GM12878 (cell line): ENCODE results near the gene LRRTM3. TPM values are rescaled to one million over a fixed set of nuclear protein-coding genes. Genes with fewer than 3 reads are reported as not detected.
A peak's percentile ranks its signal among the peaks of the same experiment; 100 is the strongest.

Source experiments
- ATAC-seq: fragments of 200-7000 bp; cut with Tn5 transposase; 3 replicates; pipeline ENCODE4 v1.9.1; 2020; ENCODE audit warnings: mild to moderate bottlenecking, moderate library complexity
- BruUV-seq: library from RNA; stranded (reverse); fragments of 400-500 nt; replicated peaks from 2 replicates; lab custom pipeline; 2021; lab: Mats Ljungman, UMichigan
- CTCF ChIA-PET: fragments of 300-600 bp; sonication (Branson Sonifier 250); formaldehyde crosslinking; extraction: SDS; loops from one replicate; lab custom pipeline; 2021; ENCODE audit warnings: inconsistent platforms; lab: Yijun Ruan, JAX
- POLR2A ChIA-PET: fragments of 350-600 bp; formaldehyde crosslinking; extraction: SDS; loops from one replicate; lab custom pipeline; 2021; ENCODE audit warnings: inconsistent platforms; lab: Charles Lee
- RAD21 ChIA-PET: fragments of 300-600 bp; sonication (Branson Sonifier 250); formaldehyde crosslinking; loops from one replicate; lab custom pipeline; 2023; ENCODE audit warnings: antibody characterized with exemption; ENCODE audit not compliant: unreplicated experiment; lab: Charles Lee
- SMC1A ChIA-PET: fragments of 300-600 bp; sonication (Branson Sonifier 250); formaldehyde crosslinking; loops from one replicate; lab custom pipeline; 2023; ENCODE audit not compliant: unreplicated experiment, uncharacterized antibody; lab: Charles Lee
- DNase-seq: peaks from one replicate; pipeline ENCODE4 v3.0.0-alpha.2; 2011; ENCODE audit warnings: low read depth, low spot score
- FAIRE-seq: peaks from 3 replicates; lab custom pipeline; 2011; peaks lifted over from hg19 to GRCh38; lab: Jason Lieb, UNC
- H2AFZ ChIP-seq: 2 replicates; pipeline ENCODE4 v1.6.0; 2011; ENCODE audit warnings: low read depth, low read length, control low read depth; ENCODE audit not compliant: control insufficient read depth
- H3K27ac ChIP-seq: 2 replicates; pipeline ENCODE4 v1.5.1; 2011; ENCODE audit warnings: control low read depth; ENCODE audit not compliant: control insufficient read depth, insufficient read depth
- H3K27me3 ChIP-seq, 2 experiments: replicated peaks in 1 of 2; 2 replicates each; pipeline versions ENCODE4 v1.6.0 to v1.6.1; 2011; ENCODE audit warnings: low read length in 1 of 2; ENCODE audit not compliant: control insufficient read depth in 2 of 2, insufficient read depth in 2 of 2
- H3K36me3 ChIP-seq, 2 experiments: 2 replicates each; pipeline ENCODE4 v1.5.1; 2011; ENCODE audit warnings: low read length in 1 of 2; ENCODE audit not compliant: control insufficient read depth in 2 of 2, insufficient read depth in 2 of 2
- H3K4me1 ChIP-seq: 2 replicates; pipeline ENCODE4 v1.6.1; 2011; ENCODE audit warnings: mild to moderate bottlenecking, low read length, moderate library complexity, mixed read lengths; ENCODE audit not compliant: control insufficient read depth, insufficient read depth
- H3K4me2 ChIP-seq: 2 replicates; pipeline ENCODE4 v1.6.0; 2011; ENCODE audit warnings: control low read depth; ENCODE audit not compliant: control insufficient read depth, insufficient read depth
- H3K4me3 ChIP-seq: fragments of 200-600 bp; sonication (generic); 2 replicates; pipeline ENCODE4 v1.5.1; 2016
- H3K79me2 ChIP-seq: 2 replicates; pipeline ENCODE4 v1.6.0; 2011; ENCODE audit warnings: low read length; ENCODE audit not compliant: control insufficient read depth, insufficient read depth
- H3K9ac ChIP-seq: 2 replicates; pipeline ENCODE4 v1.8.0; 2011; ENCODE audit warnings: low read length, control low read depth, mixed read lengths; ENCODE audit not compliant: control insufficient read depth, insufficient read depth
- H3K9me3 ChIP-seq: replicated peaks from 3 replicates; pipeline ENCODE4 v1.5.1; 2011; ENCODE audit warnings: mild to moderate bottlenecking, low read length; ENCODE audit not compliant: control insufficient read depth, insufficient read depth
- H4K20me1 ChIP-seq: 2 replicates; pipeline ENCODE4 v1.6.0; 2011; ENCODE audit not compliant: control insufficient read depth, insufficient read depth
- HDAC2 ChIP-seq: fragments of 200-600 bp; sonication (generic); IDR thresholded peaks from 2 replicates; pipeline ENCODE4 v1.6.1; 2017
- KLF5 ChIP-seq: fragments of 450-650 bp; IDR thresholded peaks from 2 replicates; pipeline ENCODE4 v1.6.1; 2014; ENCODE audit warnings: mild to moderate bottlenecking; ENCODE audit not compliant: partially characterized antibody
- MLLT1 ChIP-seq: fragments of 450-650 bp; IDR thresholded peaks from 2 replicates; pipeline ENCODE4 v1.6.1; 2016; ENCODE audit warnings: mild to moderate bottlenecking
- PML ChIP-seq: IDR thresholded peaks from 2 replicates; pipeline ENCODE4 v1.6.1; 2012; ENCODE audit warnings: low read length, inconsistent platforms
- SKIL ChIP-seq: fragments of 450-650 bp; IDR thresholded peaks from 2 replicates; pipeline ENCODE4 v1.6.1; 2017; ENCODE audit warnings: mild to moderate bottlenecking, low read depth, inconsistent platforms; ENCODE audit not compliant: poor library complexity, severe bottlenecking
- STAT1 ChIP-seq: fragments of 450-650 bp; conservative IDR thresholded peaks from 2 replicates; pipeline ENCODE4 v1.6.1; 2014; ENCODE audit warnings: antibody characterized with exemption, mild to moderate bottlenecking
- TBL1XR1 ChIP-seq: IDR thresholded peaks from 2 replicates; pipeline ENCODE4 v1.6.1; 2012; ENCODE audit warnings: low read depth, low read length, improper control_type of control experiment
- ZNF207 ChIP-seq: fragments of 450-650 bp; IDR thresholded peaks from 2 replicates; pipeline ENCODE4 v1.6.1; 2014; ENCODE audit warnings: antibody characterized with exemption, mild to moderate bottlenecking, borderline replicate concordance
- WGBS: methylation state at CpG from one replicate; pipeline ENCODE4 v1.1.6; 2016; ENCODE audit warnings: low lambda C conversion rate; ENCODE audit not compliant: insufficient replicate concordance, insufficient coverage; ENCODE audit errors: missing lambda C conversion rate; 5-methylcytosine and 5-hydroxymethylcytosine counted together
- in situ Hi-C: fragments of 300-500 bp; cut with MboI; formaldehyde crosslinking; loops from 9 replicates; pipeline ENCODE4 v1.14.3; 2018; ENCODE audit warnings: mixed read lengths
- intact Hi-C: fragments of 100-400 bp; cut with micrococcal nuclease; formaldehyde crosslinking; loops from one replicate; pipeline ENCODE4 v1.14.2; 2022; ENCODE audit not compliant: unreplicated experiment
- polyA plus RNA-seq, 11 experiments: library from polyadenylated mRNA; depleted of rRNA in 4 of 11; unstranded in 6 of 11; stranded (reverse) in 5 of 11; fragments of >200 nt; fragmentation: Nextera tagmentation in 4 of 11; fragmentation: Illumina TruSeq in 1 of 11; extraction: Ambion mirVana in 4 of 11; extraction: Trizol in 1 of 11; gene quantifications; 1 replicate in 1 of 11; 2 replicates in 10 of 11; pipeline versions ENCODE4 v1.2.1 to v1.2.3, GENCODE V29; 2011 to 2016; ENCODE audit warnings: inconsistent platforms in 2 of 11, missing spikeins in 2 of 11, low read depth in 1 of 11
- total RNA-seq, 4 experiments: library from RNA; depleted of rRNA in 3 of 4; stranded (reverse); fragments of >200 nt in 3 of 4; fragmentation: Illumina TruSeq in 1 of 4; extraction: Trizol in 1 of 4; gene quantifications; 2 replicates each; pipeline versions ENCODE4 v1.2.1 to v1.2.3, GENCODE V29; 2013 to 2021

LRRTM3 gene
- total and polyA plus RNA-seq, 10 of the 15 experiments (the other 5 are each of a cell fraction or from before 2014, with no cell fraction given) = not detected

GRCh38 chr10:66982792-66983474, 57.1 kb downstream of the LRRTM3 start:
- Histone ChIP-seq H3K4me3 (no peak overlapping the region), H4K20me1 (no peaks in the 10 kb centered on the region), H3K4me2 (no peak overlapping the region), H3K36me3 (no peaks in the 10 kb centered on the region), H2AFZ (no peak overlapping the region), H3K4me1 (no peaks in the 10 kb centered on the region), H3K9ac (no peak overlapping the region), H3K27ac (no peak overlapping the region), H3K27me3 (no peaks in the 10 kb centered on the region), H3K79me2 (no peaks in the 10 kb centered on the region), H3K9me3 (no peaks in the 10 kb centered on the region)
- ChIA-PET SMC1A (interaction anchor here (0.6 to 2.0 kb wide), 11 partner anchors 8 to 538 kb away, joined by 3 to 10 read pairs (median 4); no protein-coding TSS in a partner anchor), RAD21 (no interaction called here), CTCF (interaction anchor here (1.0 to 1.7 kb wide), 2 partner anchors 9 to 244 kb away, joined by 3 to 5 read pairs; no protein-coding TSS in a partner anchor), POLR2A (no interaction called here)
- 41% methylated on average over 6 of the region's 6 CpGs for WGBS
- BruUV-seq = no TSS peak
- TF ChIP-seq HDAC2 = no peak
- 0 out of 2 replicates have a peak, but pooled peaks have one; percentile 51 for TF ChIP-seq MLLT1
- TF ChIP-seq STAT1 = no peak
- DNase-seq (no peak), FAIRE-seq (no peak), ATAC-seq (0 out of 3 replicates have a peak, but pooled peaks have one; percentile 44)
- intact Hi-C loops (no loop called here), in situ Hi-C loops (no loop called here)

- intact Hi-C loops = no loop called here
- Histone ChIP-seq H3K4me2 (no peak overlapping the region), H3K36me3 (no peaks in the 10 kb centered on the region), H3K4me1 (no peaks in the 10 kb centered on the region), H4K20me1 (no peaks in the 10 kb centered on the region), H3K79me2 (no peaks in the 10 kb centered on the region), H2AFZ (no peak overlapping the region), H3K27me3 (no peaks in the 10 kb centered on the region), H3K9me3 (no peaks in the 10 kb centered on the region), H3K9ac (no peak overlapping the region), H3K27ac (no peak overlapping the region), H3K4me3 (no peak overlapping the region)
- no peak for DNase-seq
- RAD21 ChIA-PET = no interaction called here
- no peak for ATAC-seq
- BruUV-seq = no TSS peak
- FAIRE-seq = no peak
- no peak for TF ChIP-seq ZNF207
- no peak for TF ChIP-seq SKIL
- no peak for TF ChIP-seq TBL1XR1
- no peak for TF ChIP-seq PML
- no peak for TF ChIP-seq KLF5
- CTCF ChIA-PET = interaction anchor here (1.0 to 1.7 kb wide), 2 partner anchors 9 to 243 kb away, joined by 3 to 5 read pairs; no protein-coding TSS in a partner anchor
- in situ Hi-C loops = no loop called here
- POLR2A ChIA-PET = no interaction called here
- SMC1A ChIA-PET = interaction anchor here (0.9 to 2.0 kb wide), 7 partner anchors 9 to 322 kb away, joined by 3 to 10 read pairs (median 4); no protein-coding TSS in a partner anchor
These were observed 57.6 kb downstream of the LRRTM3 start for GRCh38 chr10:66983475-66983818.
